Left lung (tissue), 10 donors: ENCODE results near the gene NR1D2. TPM values are rescaled to one million over a fixed set of nuclear protein-coding genes. Genes with fewer than 3 reads are reported as not detected.

Experiments
- ATAC-seq: fragments of 200-7000 bp; cut with Tn5 transposase; one replicate; pipeline ENCODE4 v1.9.1; 2020; ENCODE audit warnings: moderate library complexity
- DNase-seq, 4 donors: peaks; one replicate each; pipeline ENCODE4 v3.0.0-alpha.2; 2013 to 2020
- H3K27ac ChIP-seq, 2 donors: fragments of 200-600 bp; sonication (generic) in 1 of 2; one replicate each; pipeline versions ENCODE4 v1.5.0 to v1.8.0; 2020 to 2021
- H3K27me3 ChIP-seq, 2 donors: fragments of 200-600 bp; sonication (generic) in 1 of 2; one replicate each; pipeline versions ENCODE4 v1.5.0 to v1.8.0; 2020 to 2021
- H3K36me3 ChIP-seq, 2 donors: fragments of 200-600 bp; sonication (generic) in 1 of 2; one replicate each; pipeline versions ENCODE4 v1.5.0 to v1.8.0; 2020 to 2021
- H3K4me1 ChIP-seq, 2 donors: fragments of 200-600 bp; one replicate each; pipeline ENCODE4 v1.8.0; 2021
- H3K4me3 ChIP-seq, 2 donors: fragments of 200-600 bp; sonication (generic) in 1 of 2; one replicate each; pipeline versions ENCODE4 v1.5.0 to v1.8.0; 2020 to 2021; ENCODE audit warnings: mild to moderate bottlenecking in 1 of 2
- H3K9me3 ChIP-seq, 2 donors: fragments of 200-600 bp; sonication (generic) in 1 of 2; one replicate each; pipeline versions ENCODE4 v1.5.0 to v1.8.0; 2020 to 2021
- intact Hi-C, 2 donors: fragments of 100-400 bp; cut with DNase I; formaldehyde crosslinking; loops; one replicate each; pipeline versions ENCODE4 v1.11.2 to v1.14.2; 2022
- polyA plus RNA-seq, 6 donors: library from polyadenylated mRNA; unstranded; fragments of 120-200 nt; gene quantifications; one replicate each; pipeline ENCODE4 v1.2.1, GENCODE V29; 2013; ENCODE audit not compliant: insufficient read length in 6 of 6
- total RNA-seq, 2 donors: library from RNA; stranded (reverse); fragmentation: NEBNext Ultra II Directional; extraction: Animal tissue kit (Norgen Biotek cat#: 25700); gene quantifications; one replicate each; pipeline ENCODE4 v1.2.1, GENCODE V29; 2021
- TF ChIP-seq, protein P1 (sequence below), 2 donors: fragments of 200-600 bp; sonication (generic) in 1 of 2; IDR thresholded peaks; one replicate each; pipeline versions ENCODE4 v1.5.0 to v1.8.0; 2021; ENCODE audit warnings: antibody characterized with exemption in 2 of 2
- donor health status: DM: no; HTN: yes; CAD: no.
- donor health status: DM: no; HTN: no; CAD: no.

NR1D2 gene
- total and polyA plus RNA-seq, 8 donors, result 18.8 to 45.0 (median 39.2) TPM

DNA sequence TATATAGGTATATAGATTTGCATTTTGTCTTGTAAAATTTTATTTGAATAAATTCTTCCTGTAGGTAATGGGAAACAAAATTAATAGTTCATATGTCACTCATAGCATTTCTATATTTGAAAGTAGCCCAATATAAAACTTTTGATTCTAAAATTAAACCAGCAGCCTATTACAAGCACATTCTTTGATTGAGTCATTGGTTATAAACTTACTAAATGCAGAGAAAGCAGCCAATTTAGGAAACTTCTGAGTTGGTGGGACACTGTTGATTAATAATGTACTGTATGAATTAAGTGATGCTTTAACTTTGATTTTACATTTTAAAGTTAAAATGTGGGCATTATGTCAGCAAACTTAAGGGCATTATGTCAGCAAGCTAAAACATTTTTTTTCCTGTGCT lies 34.5 kb downstream of the NR1D2 start:
- ATAC-seq (no peak), DNase-seq (no peak)
- peaks cover 0 to 8% of the 10 kb centered on the region in 2 donors for H3K36me3 ChIP-seq
- H3K27ac ChIP-seq, result no peak overlapping the region
- H3K4me1 ChIP-seq, result no peaks in the 10 kb centered on the region
- no peaks in the 10 kb centered on the region for H3K27me3 ChIP-seq
- H3K4me3 ChIP-seq, result no peak overlapping the region
- TF ChIP-seq, protein P1, sequence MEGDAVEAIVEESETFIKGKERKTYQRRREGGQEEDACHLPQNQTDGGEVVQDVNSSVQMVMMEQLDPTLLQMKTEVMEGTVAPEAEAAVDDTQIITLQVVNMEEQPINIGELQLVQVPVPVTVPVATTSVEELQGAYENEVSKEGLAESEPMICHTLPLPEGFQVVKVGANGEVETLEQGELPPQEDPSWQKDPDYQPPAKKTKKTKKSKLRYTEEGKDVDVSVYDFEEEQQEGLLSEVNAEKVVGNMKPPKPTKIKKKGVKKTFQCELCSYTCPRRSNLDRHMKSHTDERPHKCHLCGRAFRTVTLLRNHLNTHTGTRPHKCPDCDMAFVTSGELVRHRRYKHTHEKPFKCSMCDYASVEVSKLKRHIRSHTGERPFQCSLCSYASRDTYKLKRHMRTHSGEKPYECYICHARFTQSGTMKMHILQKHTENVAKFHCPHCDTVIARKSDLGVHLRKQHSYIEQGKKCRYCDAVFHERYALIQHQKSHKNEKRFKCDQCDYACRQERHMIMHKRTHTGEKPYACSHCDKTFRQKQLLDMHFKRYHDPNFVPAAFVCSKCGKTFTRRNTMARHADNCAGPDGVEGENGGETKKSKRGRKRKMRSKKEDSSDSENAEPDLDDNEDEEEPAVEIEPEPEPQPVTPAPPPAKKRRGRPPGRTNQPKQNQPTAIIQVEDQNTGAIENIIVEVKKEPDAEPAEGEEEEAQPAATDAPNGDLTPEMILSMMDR (IDR thresholded peaks at IDR 0.05), result no peak
- H3K9me3 ChIP-seq, result no peaks in the 10 kb centered on the region
- intact Hi-C loops, result no loop called here

- Histone ChIP-seq H3K9me3 (no peaks in the 10 kb centered on the region), H3K4me1 (no peaks in the 10 kb centered on the region), H3K4me3 (no peak overlapping the region), H3K27me3 (no peaks in the 10 kb centered on the region), H3K27ac (no peak overlapping the region), H3K36me3 (peaks cover 0 to 8% of the 10 kb centered on the region in 2 donors)
- intact Hi-C loops, result no loop called here
- TF ChIP-seq, protein P1 (IDR thresholded peaks at IDR 0.05), result no peak
- ATAC-seq (no peak), DNase-seq (no peak)
These were observed 36.0 kb downstream of the NR1D2 start for GRCh38 chr3:23981136-23981535.

DNA sequence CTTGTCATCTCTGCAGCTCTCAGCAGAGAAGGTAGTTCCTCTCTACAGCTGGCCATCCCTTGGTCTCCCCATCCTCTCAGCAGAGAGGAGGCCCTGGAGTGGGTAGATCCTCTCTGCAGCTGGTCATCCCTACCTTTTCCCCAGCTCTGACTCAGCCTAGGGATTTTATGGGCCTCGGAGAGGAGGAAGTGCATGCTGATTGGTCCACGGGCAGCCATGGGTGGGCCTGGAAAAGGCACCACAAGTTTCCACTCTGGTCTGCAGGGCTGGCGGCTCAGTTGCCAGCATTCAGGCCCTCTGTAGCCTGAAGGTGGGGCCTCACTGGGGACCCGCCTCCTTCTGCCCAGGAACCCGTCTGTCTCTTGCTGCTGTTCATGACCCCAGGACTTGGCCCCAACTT lies 36.9 kb downstream of the NR1D2 start:
- no peak for ATAC-seq

GRCh38 chr3:23984934-23985333 lies 39.8 kb downstream of the NR1D2 start:
- TF ChIP-seq, protein P1 (IDR thresholded peaks at IDR 0.05), result no peak
- Histone ChIP-seq H3K4me1 (peaks cover 0 to 2% of the 10 kb centered on the region in 2 donors), H3K27me3 (no peaks in the 10 kb centered on the region), H3K9me3 (no peaks in the 10 kb centered on the region), H3K4me3 (no peak overlapping the region), H3K27ac (no peak overlapping the region), H3K36me3 (no peaks in the 10 kb centered on the region)
- DNase-seq, result no peak
- intact Hi-C loops, result no loop called here
- ATAC-seq, result no peak

More for the DNA sequence above, 36.9 kb downstream of the NR1D2 start:
- H3K9me3 ChIP-seq, result no peaks in the 10 kb centered on the region
- no peaks in the 10 kb centered on the region for H3K27me3 ChIP-seq
- H3K4me1 ChIP-seq, result peaks cover 0 to under 1% of the 10 kb centered on the region in 2 donors
- intact Hi-C loops, result no loop called here
- peaks cover 0 to 8% of the 10 kb centered on the region in 2 donors for H3K36me3 ChIP-seq
- DNase-seq, result no peak
- TF ChIP-seq, protein P1 (IDR thresholded peaks at IDR 0.05), result no peak
- no peak overlapping the region for H3K4me3 ChIP-seq
- no peak overlapping the region for H3K27ac ChIP-seq

GRCh38 chr3:23985747-23986544 lies 40.9 kb downstream of the NR1D2 start:
- H3K4me3 ChIP-seq, result no peak overlapping the region
- H3K4me1 ChIP-seq, result peaks cover 0 to 2% of the 10 kb centered on the region in 2 donors
- H3K36me3 ChIP-seq, result no peaks in the 10 kb centered on the region
- no peak overlapping the region for H3K27ac ChIP-seq
- intact Hi-C loops, result no loop called here
- ATAC-seq (no peak), DNase-seq (no peak)
- H3K9me3 ChIP-seq, result no peaks in the 10 kb centered on the region
- H3K27me3 ChIP-seq, result no peaks in the 10 kb centered on the region
- TF ChIP-seq, protein P1 (IDR thresholded peaks at IDR 0.05), result no peak
